GM13977 (cell line): Measurements from ENCODE around the gene PIK3CG.
A peak's percentile ranks its signal among the peaks of the same experiment; 100 is the strongest.

Experiments
- DNase-seq: peaks from one replicate; pipeline ENCODE4 v3.0.0; 2012; ENCODE audit warnings: low spot score
- in situ Hi-C: fragments of 300-500 bp; cut with MboI; formaldehyde crosslinking; loops from one replicate; pipeline ENCODE4 v1.12.0; 2022; ENCODE audit warnings: low sequenced_read_pairs, low pct_unique_long_range_greater_than_20kb, mixed read lengths, inconsistent platforms; ENCODE audit not compliant: unreplicated experiment
- TF ChIP-seq, protein P1 (sequence below): IDR thresholded peaks from 2 replicates; pipeline ENCODE4 v1.5.1; 2012; ENCODE audit warnings: mild to moderate bottlenecking, control low read depth; ENCODE audit not compliant: insufficient read depth; ENCODE audit errors: extremely low read depth, missing control alignments

The PIK3CG gene

DNA sequence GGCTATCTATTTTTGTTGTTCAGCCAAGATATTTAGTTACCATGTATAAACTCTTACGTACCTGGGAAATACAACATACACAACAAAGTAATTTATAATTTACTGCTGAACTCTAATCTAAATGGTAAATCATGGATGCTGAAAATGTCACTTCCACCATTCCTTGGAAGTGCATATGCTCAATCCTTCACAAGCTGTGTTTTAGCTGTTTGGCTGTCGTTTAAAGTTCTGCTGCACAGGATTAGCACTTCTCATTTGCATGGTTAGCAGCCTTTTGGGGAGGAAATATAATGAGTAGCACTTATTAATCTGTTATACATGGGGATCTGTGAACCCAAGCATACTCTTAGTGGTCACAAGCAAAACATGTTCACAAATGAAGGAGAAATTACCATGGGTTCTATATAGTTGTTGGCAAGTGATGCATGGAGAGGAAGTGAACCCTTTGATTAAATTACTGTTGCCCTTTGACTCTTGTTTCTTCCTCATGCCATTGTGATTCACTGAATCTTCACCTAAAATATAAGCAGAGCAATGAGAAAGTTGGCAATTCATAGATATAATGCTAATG is 18.5 kb downstream of the PIK3CG start:
- DNase-seq: no peak
- TF ChIP-seq, protein P1, sequence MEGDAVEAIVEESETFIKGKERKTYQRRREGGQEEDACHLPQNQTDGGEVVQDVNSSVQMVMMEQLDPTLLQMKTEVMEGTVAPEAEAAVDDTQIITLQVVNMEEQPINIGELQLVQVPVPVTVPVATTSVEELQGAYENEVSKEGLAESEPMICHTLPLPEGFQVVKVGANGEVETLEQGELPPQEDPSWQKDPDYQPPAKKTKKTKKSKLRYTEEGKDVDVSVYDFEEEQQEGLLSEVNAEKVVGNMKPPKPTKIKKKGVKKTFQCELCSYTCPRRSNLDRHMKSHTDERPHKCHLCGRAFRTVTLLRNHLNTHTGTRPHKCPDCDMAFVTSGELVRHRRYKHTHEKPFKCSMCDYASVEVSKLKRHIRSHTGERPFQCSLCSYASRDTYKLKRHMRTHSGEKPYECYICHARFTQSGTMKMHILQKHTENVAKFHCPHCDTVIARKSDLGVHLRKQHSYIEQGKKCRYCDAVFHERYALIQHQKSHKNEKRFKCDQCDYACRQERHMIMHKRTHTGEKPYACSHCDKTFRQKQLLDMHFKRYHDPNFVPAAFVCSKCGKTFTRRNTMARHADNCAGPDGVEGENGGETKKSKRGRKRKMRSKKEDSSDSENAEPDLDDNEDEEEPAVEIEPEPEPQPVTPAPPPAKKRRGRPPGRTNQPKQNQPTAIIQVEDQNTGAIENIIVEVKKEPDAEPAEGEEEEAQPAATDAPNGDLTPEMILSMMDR: no peak
- in situ Hi-C loops: no loop called here

GRCh38 chr7:106885652-106886051 is 20.6 kb downstream of the PIK3CG start:
- no peak for DNase-seq

GRCh38 chr7:106887421-106887820 is 22.3 kb downstream of the PIK3CG start:
- TF ChIP-seq, protein P1: no peak
- no peak for DNase-seq
- in situ Hi-C loops: no loop called here

More at GRCh38 chr7:106885652-106886051, 20.6 kb downstream of the PIK3CG start:
- TF ChIP-seq, protein P1: no peak
- in situ Hi-C loops: no loop called here

- TF ChIP-seq, protein P1: no peak
- no peak for DNase-seq
- in situ Hi-C loops: no loop called here
Observed at GRCh38 chr7:106888204-106888603, 23.1 kb downstream of the PIK3CG start.

DNA sequence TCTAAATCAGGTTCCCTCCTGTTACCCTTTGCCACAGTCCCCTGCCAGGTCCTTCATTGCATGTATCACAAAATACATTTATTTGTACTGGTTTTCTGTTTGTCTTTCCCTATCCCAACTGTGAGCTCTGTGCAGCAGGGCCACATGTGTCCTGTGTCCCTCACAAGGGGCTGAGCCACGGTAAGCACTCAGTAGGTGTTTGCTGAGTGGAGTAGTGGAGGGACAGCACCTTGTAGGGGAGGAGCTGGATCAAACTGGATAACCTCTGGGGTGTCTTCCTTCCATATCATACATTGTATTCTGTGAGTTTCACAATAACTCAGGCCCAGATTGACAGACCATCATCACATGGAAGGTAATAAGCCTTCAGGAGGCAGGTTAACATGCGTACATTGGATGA is 25.9 kb downstream of the PIK3CG start:
- in situ Hi-C loops: no loop called here
- TF ChIP-seq, protein P1: no peak
- no peak for DNase-seq

DNA sequence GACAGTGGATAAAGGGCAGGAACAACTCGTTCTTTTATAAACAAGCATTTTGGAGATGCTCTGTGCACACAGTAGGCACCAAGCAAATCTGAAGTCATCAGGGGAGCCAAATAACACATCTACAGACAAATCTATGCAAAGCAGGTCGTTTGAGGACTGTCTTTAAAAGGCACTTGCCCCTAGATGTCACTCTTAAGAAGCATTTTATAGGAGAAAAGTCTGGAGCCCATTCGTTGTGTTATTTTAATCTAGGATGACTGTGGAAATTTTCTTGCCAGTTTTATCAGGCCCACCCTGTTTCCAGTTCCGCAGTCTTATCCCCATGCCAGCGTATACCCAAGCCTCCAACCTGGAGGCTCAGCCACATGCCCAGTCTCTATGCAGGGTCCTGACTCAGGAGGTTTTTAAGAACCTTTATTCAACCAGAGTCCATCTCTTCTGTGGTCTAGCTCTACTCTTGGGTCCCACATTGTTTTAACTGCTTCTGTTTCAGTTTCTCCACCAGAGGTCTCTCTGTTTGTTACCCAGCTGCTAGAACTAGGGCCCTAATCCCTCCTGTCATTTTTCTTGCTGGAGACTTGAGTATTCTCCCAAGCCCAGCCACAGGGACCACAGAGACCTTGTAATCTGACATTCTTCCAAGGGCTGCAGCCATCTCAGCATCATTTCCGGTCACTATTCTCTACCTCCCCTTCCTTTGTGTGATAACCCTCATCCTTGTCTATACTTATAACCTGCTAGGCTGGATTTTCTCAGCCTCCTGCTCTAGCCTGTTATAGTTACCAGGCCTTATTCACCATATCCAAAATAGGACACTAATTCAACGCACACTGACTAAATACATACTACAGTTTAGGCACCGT is 26.7 kb downstream of the PIK3CG start:
- DNase-seq: no peak
- in situ Hi-C loops: no loop called here
- TF ChIP-seq, protein P1: peak; percentile 9
